GM23338 (cell line): Measurements from ENCODE around the gene KISS1. TPM values are rescaled to one million over a fixed set of nuclear protein-coding genes. Genes with fewer than 3 reads are reported as not detected.

Source experiments
- ATAC-seq: fragments of 200-7000 bp; cut with Tn5 transposase; 3 replicates; pipeline ENCODE4 v1.9.1; 2020
- DNase-seq: peaks from one replicate; pipeline ENCODE4 v3.0.0-alpha.2; 2015; ENCODE audit warnings: low spot score
- H2AFZ ChIP-seq: fragments of 200-600 bp; sonication (generic); 2 replicates; pipeline ENCODE4 v1.8.0; 2016; ENCODE audit warnings: antibody characterized with exemption, mild to moderate bottlenecking, moderate library complexity
- H3F3A ChIP-seq: fragments of 200-600 bp; sonication (generic); replicated peaks from 2 replicates; pipeline ENCODE4 v1.8.0; 2017; ENCODE audit warnings: antibody characterized with exemption, mixed run types, low read depth
- H3K27ac ChIP-seq: fragments of 200-600 bp; sonication (generic); 2 replicates; pipeline ENCODE4 v1.6.1; 2016; ENCODE audit warnings: low read depth
- H3K27me3 ChIP-seq: fragments of 200-600 bp; sonication (generic); 2 replicates; pipeline ENCODE4 v1.8.0; 2016; ENCODE audit warnings: mild to moderate bottlenecking, mixed run types, moderate library complexity; ENCODE audit not compliant: insufficient read depth
- H3K36me3 ChIP-seq: fragments of 200-600 bp; sonication (generic); 2 replicates; pipeline ENCODE4 v1.8.0; 2016; ENCODE audit warnings: mild to moderate bottlenecking; ENCODE audit not compliant: insufficient read depth
- H3K4me1 ChIP-seq: fragments of 200-600 bp; sonication (generic); 2 replicates; pipeline ENCODE4 v1.8.0; 2016; ENCODE audit warnings: mild to moderate bottlenecking, moderate library complexity; ENCODE audit not compliant: insufficient read depth
- H3K4me2 ChIP-seq: fragments of 200-600 bp; sonication (generic); 2 replicates; pipeline ENCODE4 v1.7.1; 2017; ENCODE audit warnings: mixed run types
- H3K4me3 ChIP-seq: fragments of 200-600 bp; sonication (generic); 2 replicates; pipeline ENCODE4 v1.6.1; 2016; ENCODE audit warnings: mixed run types
- H3K79me2 ChIP-seq: fragments of 200-600 bp; sonication (generic); replicated peaks from 2 replicates; pipeline ENCODE4 v1.8.0; 2017; ENCODE audit warnings: mild to moderate bottlenecking; ENCODE audit not compliant: insufficient read depth
- H3K9me2 ChIP-seq: fragments of 200-600 bp; sonication (generic); 2 replicates; pipeline ENCODE4 v1.8.0; 2017; ENCODE audit not compliant: insufficient read depth
- H4K20me1 ChIP-seq: fragments of 200-600 bp; sonication (generic); replicated peaks from 2 replicates; pipeline ENCODE4 v1.8.0; 2017; ENCODE audit warnings: mild to moderate bottlenecking; ENCODE audit not compliant: insufficient read depth
- H3K27ac Mint-ChIP-seq: 2 replicates; pipeline ENCODE4 v1.8.0; 2020; ENCODE audit warnings: inconsistent platforms, mild to moderate bottlenecking, moderate library complexity, mixed read lengths
- H3K27me3 Mint-ChIP-seq: 3 replicates; pipeline ENCODE4 v1.8.0; 2022; ENCODE audit warnings: low read depth, mild to moderate bottlenecking, moderate library complexity, mixed read lengths, inconsistent platforms; ENCODE audit not compliant: insufficient read depth, poor library complexity
- H3K36me3 Mint-ChIP-seq: 3 replicates; pipeline ENCODE4 v1.8.0; 2021; ENCODE audit warnings: low read depth, mild to moderate bottlenecking, inconsistent platforms, moderate library complexity, mixed read lengths
- H3K4me1 Mint-ChIP-seq: 3 replicates; pipeline ENCODE4 v1.8.0; 2020; ENCODE audit warnings: mild to moderate bottlenecking, inconsistent platforms, mixed read lengths
- H3K4me3 Mint-ChIP-seq: 3 replicates; pipeline ENCODE4 v1.8.0; 2021; ENCODE audit warnings: moderate library complexity, mild to moderate bottlenecking, inconsistent platforms, mixed read lengths
- H3K9me3 Mint-ChIP-seq: 3 replicates; pipeline ENCODE4 v1.8.0; 2020; ENCODE audit warnings: moderate library complexity, mild to moderate bottlenecking, inconsistent platforms, mixed read lengths
- CREB1 ChIP-seq: fragments of 250-450 bp; sonication (Bioruptor Pico); IDR thresholded peaks from 2 replicates; pipeline ENCODE4 v1.5.0; 2020; ENCODE audit warnings: low read depth, mild to moderate bottlenecking, moderate library complexity
- CTCF ChIP-seq, 2 experiments: fragments of 200-600 bp in 1 of 2; sonication (generic) in 1 of 2; conservative IDR thresholded peaks; 2 replicates each; pipeline versions ENCODE4 v1.5.1 to v1.6.1; 2016 to 2017; ENCODE audit warnings: antibody characterized with exemption in 2 of 2, low read depth in 2 of 2, mild to moderate bottlenecking in 2 of 2, moderate library complexity in 1 of 2
- EZH2 ChIP-seq: fragments of 200-600 bp; sonication (generic); IDR thresholded peaks from one replicate; pipeline ENCODE4 v1.8.0; 2017; ENCODE audit warnings: antibody characterized with exemption, mild to moderate bottlenecking, low read depth; ENCODE audit not compliant: unreplicated experiment
- EZH2phosphoT487 ChIP-seq: fragments of 200-600 bp; sonication (generic); IDR thresholded peaks from one replicate; pipeline ENCODE4 v1.8.1; 2018; ENCODE audit warnings: antibody characterized with exemption; ENCODE audit not compliant: unreplicated experiment
- JUNB ChIP-seq: IDR thresholded peaks from one replicate; pipeline ENCODE4 v1.6.1; 2016; ENCODE audit warnings: antibody characterized with exemption; ENCODE audit not compliant: unreplicated experiment
- NANOG ChIP-seq: IDR thresholded peaks from 2 replicates; pipeline ENCODE4 v1.6.1; 2016; ENCODE audit warnings: antibody characterized with exemption, borderline replicate concordance
- POLR2AphosphoS5 ChIP-seq: IDR thresholded peaks from 2 replicates; pipeline ENCODE4 v1.6.1; 2016; ENCODE audit warnings: antibody characterized with exemption, low read depth
- STAT1 ChIP-seq: IDR thresholded peaks from one replicate; pipeline ENCODE4 v1.6.1; 2016; ENCODE audit warnings: antibody characterized with exemption; ENCODE audit not compliant: unreplicated experiment
- ZNF114 ChIP-seq: fragments of 250-450 bp; sonication (Bioruptor Pico); IDR thresholded peaks from 2 replicates; pipeline ENCODE4 v1.5.0; 2020; ENCODE audit warnings: mild to moderate bottlenecking, moderate library complexity
- ZNF331 ChIP-seq: fragments of 250-450 bp; sonication (Bioruptor Pico); IDR thresholded peaks from 2 replicates; pipeline ENCODE4 v1.5.0; 2020; ENCODE audit warnings: low read depth, mild to moderate bottlenecking, moderate library complexity
- polyA plus RNA-seq: library from polyadenylated mRNA; unstranded; fragments of >200 nt; fragmentation: Nextera tagmentation; extraction: Ambion mirVana; gene quantifications from 2 replicates; pipeline ENCODE4 v1.2.1, GENCODE V29; 2016
- total RNA-seq: library from RNA; depleted of rRNA; stranded (reverse); fragments of >200 nt; shearing (Covaris generic); gene quantifications from 2 replicates; pipeline ENCODE4 v1.2.3, GENCODE V29; 2014
- TF ChIP-seq, protein P1 (sequence below): IDR thresholded peaks from one replicate; pipeline ENCODE4 v1.6.1; 2018; ENCODE audit warnings: antibody characterized with exemption; ENCODE audit not compliant: unreplicated experiment
- TF ChIP-seq, protein P2 (sequence below): IDR thresholded peaks from 2 replicates; pipeline ENCODE4 v1.6.1; 2016; ENCODE audit warnings: antibody characterized with exemption
- TF ChIP-seq, protein P3 (sequence below): fragments of 250-450 bp; sonication (Bioruptor Pico); IDR thresholded peaks from 2 replicates; pipeline ENCODE4 v1.5.0; 2020; ENCODE audit warnings: mild to moderate bottlenecking, moderate library complexity

The KISS1 gene
- total and polyA plus RNA-seq, 2 experiments from 2014 or later, result not detected

DNA sequence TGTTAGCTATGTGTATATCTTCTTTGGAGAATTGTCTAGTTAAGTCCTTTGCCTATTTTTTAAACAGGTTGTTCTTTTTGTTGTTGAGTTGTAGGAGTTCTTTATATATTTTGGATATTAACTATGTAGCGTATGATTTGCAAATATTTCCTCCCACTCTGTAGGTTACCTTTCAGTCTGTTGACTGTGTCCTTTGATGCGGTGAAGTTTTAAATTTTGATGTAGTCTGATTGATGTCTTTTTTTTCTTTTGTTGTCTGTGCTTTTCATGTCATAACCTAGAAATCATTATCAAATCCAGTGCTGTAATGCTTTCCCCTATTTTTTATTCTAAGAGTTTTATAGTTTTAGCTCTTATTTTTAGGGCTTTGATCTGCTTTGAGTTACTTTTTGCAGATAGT is 8.7 kb upstream of the KISS1 start:
- no peak for DNase-seq
- Mint-ChIP-seq H3K27me3 (peaks cover 2% of the 10 kb centered on the region), H3K4me1 (peaks cover 3% of the 10 kb centered on the region; the same call in 2 of the 3 replicates)

More for the DNA sequence above, 8.7 kb upstream of the KISS1 start:
- TF ChIP-seq STAT1, result no peak
- TF ChIP-seq, protein P1, sequence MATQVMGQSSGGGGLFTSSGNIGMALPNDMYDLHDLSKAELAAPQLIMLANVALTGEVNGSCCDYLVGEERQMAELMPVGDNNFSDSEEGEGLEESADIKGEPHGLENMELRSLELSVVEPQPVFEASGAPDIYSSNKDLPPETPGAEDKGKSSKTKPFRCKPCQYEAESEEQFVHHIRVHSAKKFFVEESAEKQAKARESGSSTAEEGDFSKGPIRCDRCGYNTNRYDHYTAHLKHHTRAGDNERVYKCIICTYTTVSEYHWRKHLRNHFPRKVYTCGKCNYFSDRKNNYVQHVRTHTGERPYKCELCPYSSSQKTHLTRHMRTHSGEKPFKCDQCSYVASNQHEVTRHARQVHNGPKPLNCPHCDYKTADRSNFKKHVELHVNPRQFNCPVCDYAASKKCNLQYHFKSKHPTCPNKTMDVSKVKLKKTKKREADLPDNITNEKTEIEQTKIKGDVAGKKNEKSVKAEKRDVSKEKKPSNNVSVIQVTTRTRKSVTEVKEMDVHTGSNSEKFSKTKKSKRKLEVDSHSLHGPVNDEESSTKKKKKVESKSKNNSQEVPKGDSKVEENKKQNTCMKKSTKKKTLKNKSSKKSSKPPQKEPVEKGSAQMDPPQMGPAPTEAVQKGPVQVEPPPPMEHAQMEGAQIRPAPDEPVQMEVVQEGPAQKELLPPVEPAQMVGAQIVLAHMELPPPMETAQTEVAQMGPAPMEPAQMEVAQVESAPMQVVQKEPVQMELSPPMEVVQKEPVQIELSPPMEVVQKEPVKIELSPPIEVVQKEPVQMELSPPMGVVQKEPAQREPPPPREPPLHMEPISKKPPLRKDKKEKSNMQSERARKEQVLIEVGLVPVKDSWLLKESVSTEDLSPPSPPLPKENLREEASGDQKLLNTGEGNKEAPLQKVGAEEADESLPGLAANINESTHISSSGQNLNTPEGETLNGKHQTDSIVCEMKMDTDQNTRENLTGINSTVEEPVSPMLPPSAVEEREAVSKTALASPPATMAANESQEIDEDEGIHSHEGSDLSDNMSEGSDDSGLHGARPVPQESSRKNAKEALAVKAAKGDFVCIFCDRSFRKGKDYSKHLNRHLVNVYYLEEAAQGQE, result no peak
- TF ChIP-seq CREB1 (CRISPR knock-in tag), result no peak
- TF ChIP-seq, protein P2, sequence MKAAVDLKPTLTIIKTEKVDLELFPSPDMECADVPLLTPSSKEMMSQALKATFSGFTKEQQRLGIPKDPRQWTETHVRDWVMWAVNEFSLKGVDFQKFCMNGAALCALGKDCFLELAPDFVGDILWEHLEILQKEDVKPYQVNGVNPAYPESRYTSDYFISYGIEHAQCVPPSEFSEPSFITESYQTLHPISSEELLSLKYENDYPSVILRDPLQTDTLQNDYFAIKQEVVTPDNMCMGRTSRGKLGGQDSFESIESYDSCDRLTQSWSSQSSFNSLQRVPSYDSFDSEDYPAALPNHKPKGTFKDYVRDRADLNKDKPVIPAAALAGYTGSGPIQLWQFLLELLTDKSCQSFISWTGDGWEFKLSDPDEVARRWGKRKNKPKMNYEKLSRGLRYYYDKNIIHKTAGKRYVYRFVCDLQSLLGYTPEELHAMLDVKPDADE, result no peak
- TF ChIP-seq ZNF114 (CRISPR knock-in tag), result no peak
- TF ChIP-seq EZH2, result no peak
- TF ChIP-seq NANOG, result no peak
- no peak for TF ChIP-seq ZNF331 (CRISPR knock-in tag)
- TF ChIP-seq, protein P3, sequence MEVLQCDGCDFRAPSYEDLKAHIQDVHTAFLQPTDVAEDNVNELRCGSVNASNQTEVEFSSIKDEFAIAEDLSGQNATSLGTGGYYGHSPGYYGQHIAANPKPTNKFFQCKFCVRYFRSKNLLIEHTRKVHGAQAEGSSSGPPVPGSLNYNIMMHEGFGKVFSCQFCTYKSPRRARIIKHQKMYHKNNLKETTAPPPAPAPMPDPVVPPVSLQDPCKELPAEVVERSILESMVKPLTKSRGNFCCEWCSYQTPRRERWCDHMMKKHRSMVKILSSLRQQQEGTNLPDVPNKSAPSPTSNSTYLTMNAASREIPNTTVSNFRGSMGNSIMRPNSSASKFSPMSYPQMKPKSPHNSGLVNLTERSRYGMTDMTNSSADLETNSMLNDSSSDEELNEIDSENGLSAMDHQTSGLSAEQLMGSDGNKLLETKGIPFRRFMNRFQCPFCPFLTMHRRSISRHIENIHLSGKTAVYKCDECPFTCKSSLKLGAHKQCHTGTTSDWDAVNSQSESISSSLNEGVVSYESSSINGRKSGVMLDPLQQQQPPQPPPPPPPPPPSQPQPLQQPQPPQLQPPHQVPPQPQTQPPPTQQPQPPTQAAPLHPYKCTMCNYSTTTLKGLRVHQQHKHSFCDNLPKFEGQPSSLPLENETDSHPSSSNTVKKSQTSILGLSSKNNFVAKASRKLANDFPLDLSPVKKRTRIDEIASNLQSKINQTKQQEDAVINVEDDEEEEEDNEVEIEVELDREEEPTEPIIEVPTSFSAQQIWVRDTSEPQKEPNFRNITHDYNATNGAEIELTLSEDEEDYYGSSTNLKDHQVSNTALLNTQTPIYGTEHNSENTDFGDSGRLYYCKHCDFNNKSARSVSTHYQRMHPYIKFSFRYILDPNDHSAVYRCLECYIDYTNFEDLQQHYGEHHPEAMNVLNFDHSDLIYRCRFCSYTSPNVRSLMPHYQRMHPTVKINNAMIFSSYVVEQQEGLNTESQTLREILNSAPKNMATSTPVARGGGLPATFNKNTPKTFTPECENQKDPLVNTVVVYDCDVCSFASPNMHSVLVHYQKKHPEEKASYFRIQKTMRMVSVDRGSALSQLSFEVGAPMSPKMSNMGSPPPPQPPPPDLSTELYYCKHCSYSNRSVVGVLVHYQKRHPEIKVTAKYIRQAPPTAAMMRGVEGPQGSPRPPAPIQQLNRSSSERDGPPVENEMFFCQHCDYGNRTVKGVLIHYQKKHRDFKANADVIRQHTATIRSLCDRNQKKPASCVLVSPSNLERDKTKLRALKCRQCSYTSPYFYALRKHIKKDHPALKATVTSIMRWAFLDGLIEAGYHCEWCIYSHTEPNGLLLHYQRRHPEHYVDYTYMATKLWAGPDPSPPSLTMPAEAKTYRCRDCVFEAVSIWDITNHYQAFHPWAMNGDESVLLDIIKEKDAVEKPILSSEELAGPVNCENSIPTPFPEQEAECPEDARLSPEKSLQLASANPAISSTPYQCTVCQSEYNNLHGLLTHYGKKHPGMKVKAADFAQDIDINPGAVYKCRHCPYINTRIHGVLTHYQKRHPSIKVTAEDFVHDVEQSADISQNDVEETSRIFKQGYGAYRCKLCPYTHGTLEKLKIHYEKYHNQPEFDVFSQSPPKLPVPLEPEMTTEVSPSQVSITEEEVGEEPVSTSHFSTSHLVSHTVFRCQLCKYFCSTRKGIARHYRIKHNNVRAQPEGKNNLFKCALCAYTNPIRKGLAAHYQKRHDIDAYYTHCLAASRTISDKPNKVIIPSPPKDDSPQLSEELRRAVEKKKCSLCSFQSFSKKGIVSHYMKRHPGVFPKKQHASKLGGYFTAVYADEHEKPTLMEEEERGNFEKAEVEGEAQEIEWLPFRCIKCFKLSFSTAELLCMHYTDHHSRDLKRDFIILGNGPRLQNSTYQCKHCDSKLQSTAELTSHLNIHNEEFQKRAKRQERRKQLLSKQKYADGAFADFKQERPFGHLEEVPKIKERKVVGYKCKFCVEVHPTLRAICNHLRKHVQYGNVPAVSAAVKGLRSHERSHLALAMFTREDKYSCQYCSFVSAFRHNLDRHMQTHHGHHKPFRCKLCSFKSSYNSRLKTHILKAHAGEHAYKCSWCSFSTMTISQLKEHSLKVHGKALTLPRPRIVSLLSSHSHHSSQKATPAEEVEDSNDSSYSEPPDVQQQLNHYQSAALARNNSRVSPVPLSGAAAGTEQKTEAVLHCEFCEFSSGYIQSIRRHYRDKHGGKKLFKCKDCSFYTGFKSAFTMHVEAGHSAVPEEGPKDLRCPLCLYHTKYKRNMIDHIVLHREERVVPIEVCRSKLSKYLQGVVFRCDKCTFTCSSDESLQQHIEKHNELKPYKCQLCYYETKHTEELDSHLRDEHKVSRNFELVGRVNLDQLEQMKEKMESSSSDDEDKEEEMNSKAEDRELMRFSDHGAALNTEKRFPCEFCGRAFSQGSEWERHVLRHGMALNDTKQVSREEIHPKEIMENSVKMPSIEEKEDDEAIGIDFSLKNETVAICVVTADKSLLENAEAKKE (CRISPR knock-in tag), result no peak
- no peak for TF ChIP-seq JUNB
- TF ChIP-seq CTCF (conservative IDR thresholded peaks at IDR 0.05; ENCODE audit: low read depth in 2 of 2), result no peak
- no peak for TF ChIP-seq EZH2phosphoT487
- no peak for TF ChIP-seq POLR2AphosphoS5
- Mint-ChIP-seq H3K4me3 (no peak overlapping the region), H3K36me3 (no peaks in the 10 kb centered on the region), H3K9me3 (no peaks in the 10 kb centered on the region), H3K27ac (no peak overlapping the region)
- H3K36me3 ChIP-seq, result no peaks in the 10 kb centered on the region
- no peaks in the 10 kb centered on the region for H3K27me3 ChIP-seq
- ATAC-seq, result no peak
- H3K4me2 ChIP-seq, result no peak overlapping the region
- H3K9me2 ChIP-seq, result no peaks in the 10 kb centered on the region
- peaks cover 5% of the 10 kb centered on the region; the same call in 1 of the 2 replicates for H3F3A ChIP-seq
- no peaks in the 10 kb centered on the region; the same call in none of the 2 replicates for H4K20me1 ChIP-seq
- H2AFZ ChIP-seq, result no peak overlapping the region
- H3K79me2 ChIP-seq, result no peaks in the 10 kb centered on the region
- H3K4me1 ChIP-seq, result no peaks in the 10 kb centered on the region
- no peak overlapping the region for H3K4me3 ChIP-seq
- H3K27ac ChIP-seq, result no peak overlapping the region
